ENCODE measurements around the gene BMERB1. TPM values are rescaled to one million over a fixed set of nuclear protein-coding genes. Genes with fewer than 3 reads are reported as not detected.
"Not testable (repeated sequence)": the region's sequence is repeated elsewhere in the genome, so short reads cannot be mapped to it uniquely, and the experiment has no call there.

BMERB1 gene
- total RNA-seq, 4 donors from 2014 or later, result 7.4 to 20.4 (median 10.6) TPM

DNA sequence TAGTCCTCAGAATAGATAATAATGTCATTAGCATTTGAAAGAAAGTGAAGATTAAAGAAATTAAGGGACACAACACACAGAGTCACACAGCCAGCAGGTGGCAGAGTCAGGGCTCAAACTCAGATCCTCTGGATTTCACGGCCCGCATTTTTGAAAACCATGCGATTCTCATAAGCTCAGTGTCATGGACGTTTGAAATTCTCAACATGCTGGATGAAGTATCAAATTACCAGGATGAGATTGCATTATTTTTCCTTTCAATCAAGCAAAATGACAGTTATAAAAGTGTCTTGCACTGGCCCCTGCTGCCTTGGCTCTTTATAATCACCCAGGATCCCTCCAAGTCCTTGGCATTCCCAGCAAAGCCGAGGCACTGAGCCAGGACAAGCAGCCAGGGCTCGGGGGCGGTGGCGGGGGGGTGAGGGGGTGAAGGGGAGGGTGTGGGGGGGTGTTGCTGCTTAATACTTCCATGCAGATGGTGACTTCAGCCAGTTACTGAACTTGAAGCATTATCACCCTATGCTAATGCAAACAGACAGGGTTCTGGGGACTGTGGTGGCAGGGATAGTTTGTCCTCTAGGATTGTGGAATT is 6.6 kb upstream of the BMERB1 start:
- TF ChIP-seq POLR2A (IDR thresholded peaks at IDR 0.05), result no peak
- TF ChIP-seq, protein P1, sequence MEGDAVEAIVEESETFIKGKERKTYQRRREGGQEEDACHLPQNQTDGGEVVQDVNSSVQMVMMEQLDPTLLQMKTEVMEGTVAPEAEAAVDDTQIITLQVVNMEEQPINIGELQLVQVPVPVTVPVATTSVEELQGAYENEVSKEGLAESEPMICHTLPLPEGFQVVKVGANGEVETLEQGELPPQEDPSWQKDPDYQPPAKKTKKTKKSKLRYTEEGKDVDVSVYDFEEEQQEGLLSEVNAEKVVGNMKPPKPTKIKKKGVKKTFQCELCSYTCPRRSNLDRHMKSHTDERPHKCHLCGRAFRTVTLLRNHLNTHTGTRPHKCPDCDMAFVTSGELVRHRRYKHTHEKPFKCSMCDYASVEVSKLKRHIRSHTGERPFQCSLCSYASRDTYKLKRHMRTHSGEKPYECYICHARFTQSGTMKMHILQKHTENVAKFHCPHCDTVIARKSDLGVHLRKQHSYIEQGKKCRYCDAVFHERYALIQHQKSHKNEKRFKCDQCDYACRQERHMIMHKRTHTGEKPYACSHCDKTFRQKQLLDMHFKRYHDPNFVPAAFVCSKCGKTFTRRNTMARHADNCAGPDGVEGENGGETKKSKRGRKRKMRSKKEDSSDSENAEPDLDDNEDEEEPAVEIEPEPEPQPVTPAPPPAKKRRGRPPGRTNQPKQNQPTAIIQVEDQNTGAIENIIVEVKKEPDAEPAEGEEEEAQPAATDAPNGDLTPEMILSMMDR (IDR thresholded peaks at IDR 0.05), result peak in 1 of 3 donors; percentile 6
- intact Hi-C loops (cut with DNase I; ENCODE audit: low total_unique reads), result no loop called here
- no peak overlapping the region for H3K4me3 ChIP-seq (ENCODE audit: low read depth, poor library complexity, severe bottlenecking)
- DNase-seq (ENCODE audit: low spot score in 2 of 2), result peak; percentile 49 to 90
- whole genome bisulfite sequencing, 2 donors, result 5 to 15% methylated on average over 8 of the region's 8 CpGs

DNA sequence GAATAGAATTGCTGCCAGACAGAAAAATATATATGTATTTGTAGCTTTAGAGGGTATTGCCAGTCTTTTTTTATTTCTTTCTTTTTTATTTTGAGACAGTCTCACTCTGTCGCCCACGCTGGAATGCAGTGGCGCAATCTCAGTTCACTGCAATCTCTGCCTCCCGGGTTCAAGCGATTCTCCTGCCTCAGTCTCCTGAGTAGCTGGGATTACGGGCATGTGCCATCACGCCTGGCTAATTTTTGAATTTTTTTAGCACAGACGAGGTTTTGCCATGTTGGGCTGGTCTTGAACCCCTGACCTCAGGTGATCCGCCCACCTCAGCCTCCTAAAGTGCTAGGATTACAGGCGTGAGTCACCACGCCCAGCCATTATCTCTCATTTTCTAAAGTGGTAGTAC is 3.5 kb upstream of the BMERB1 start:
- H3K4me3 ChIP-seq (ENCODE audit: low read depth, poor library complexity, severe bottlenecking); DNase-seq (ENCODE audit: low spot score in 2 of 2); intact Hi-C loops (cut with DNase I; ENCODE audit: low total_unique reads): not testable (repeated sequence)
- WGBS, 2 donors, result 79% methylated on average over 11 of the region's 11 CpGs

DNA sequence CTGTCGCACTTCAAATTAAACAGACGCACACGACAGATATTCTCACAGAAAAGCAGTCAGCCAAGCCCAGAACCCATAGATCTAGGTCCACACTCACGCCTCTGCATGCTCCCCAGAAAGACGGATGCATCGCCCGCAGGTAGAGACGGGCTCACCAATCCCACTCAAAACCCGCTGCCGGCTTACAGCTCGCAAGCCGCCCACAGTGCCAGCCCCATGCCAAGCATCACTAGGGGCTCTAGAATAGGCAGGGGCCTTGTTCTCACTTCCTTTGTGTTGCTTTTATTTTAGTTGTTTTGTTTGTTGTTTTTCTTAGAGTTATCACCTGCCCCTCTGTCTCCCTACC is 336 bp upstream of the BMERB1 start:
- no peak for DNase-seq (ENCODE audit: low spot score in 2 of 2)
- TF ChIP-seq, protein P1 (IDR thresholded peaks at IDR 0.05), result no peak
- no peak for TF ChIP-seq POLR2A (IDR thresholded peaks at IDR 0.05)
- no peak overlapping the region for H3K4me3 ChIP-seq (ENCODE audit: low read depth, poor library complexity, severe bottlenecking)
- intact Hi-C loops (cut with DNase I; ENCODE audit: low total_unique reads), result no loop called here
- WGBS, 2 donors, result 35 to 39% methylated on average over 12 of the region's 12 CpGs

DNA sequence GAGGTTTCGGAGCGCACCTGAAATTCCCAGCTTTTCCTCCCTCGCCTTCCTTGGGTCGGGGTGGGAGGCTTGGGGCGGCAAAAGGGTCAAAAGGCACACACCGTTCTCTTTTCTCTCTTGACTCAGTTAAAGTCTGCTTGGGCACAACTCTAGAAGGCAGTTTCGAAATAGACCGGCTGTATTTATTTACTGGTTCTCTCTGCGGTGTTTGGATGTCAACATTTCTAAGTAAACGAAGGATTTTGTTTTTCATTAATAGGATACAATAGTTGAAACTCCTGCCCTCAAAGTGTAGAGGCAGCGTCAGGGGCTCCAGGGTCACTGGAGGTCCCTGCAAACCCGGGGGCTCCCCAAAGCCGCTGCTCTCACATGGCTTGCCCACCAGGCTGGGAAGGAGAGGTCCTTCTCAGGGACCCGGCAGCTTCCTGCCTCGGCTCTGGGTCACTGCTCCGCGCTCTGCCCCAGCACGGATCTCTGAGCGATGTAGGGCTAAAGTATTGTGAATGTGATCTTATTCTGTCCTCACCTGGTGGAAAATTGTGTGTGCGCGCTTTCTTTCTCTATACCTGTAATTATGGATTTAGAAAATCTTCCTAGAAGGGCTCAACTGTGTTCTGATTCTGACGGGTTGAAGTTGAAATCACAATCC is 952 bp downstream of the BMERB1 start:
- no peak for DNase-seq (ENCODE audit: low spot score in 2 of 2)
- 8 to 9% methylated on average over 22 of the region's 22 CpGs for WGBS, 2 donors
- H3K4me3 ChIP-seq (ENCODE audit: low read depth, poor library complexity, severe bottlenecking), result peak overlapping the region; percentile 50
- no peak for TF ChIP-seq POLR2A (IDR thresholded peaks at IDR 0.05)
- TF ChIP-seq, protein P1 (IDR thresholded peaks at IDR 0.05), result no peak
- intact Hi-C loops (cut with DNase I; ENCODE audit: low total_unique reads), result no loop called here

GRCh38 chr16:15439102-15439501 is 4.7 kb downstream of the BMERB1 start:
- H3K4me3 ChIP-seq (ENCODE audit: low read depth, poor library complexity, severe bottlenecking), result no peak overlapping the region
- 83 to 88% methylated on average over 4 of the region's 4 CpGs for WGBS, 2 donors
- no peak for TF ChIP-seq POLR2A (IDR thresholded peaks at IDR 0.05)
- TF ChIP-seq, protein P1 (IDR thresholded peaks at IDR 0.05), result no peak
- no peak for DNase-seq (ENCODE audit: low spot score in 2 of 2)
- intact Hi-C loops (cut with DNase I; ENCODE audit: low total_unique reads), result no loop called here

- DNase-seq (ENCODE audit: low spot score in 2 of 2), result no peak
- intact Hi-C loops (cut with DNase I; ENCODE audit: low total_unique reads), result no loop called here
- no peak for TF ChIP-seq POLR2A (IDR thresholded peaks at IDR 0.05)
- TF ChIP-seq, protein P1 (IDR thresholded peaks at IDR 0.05), result no peak
- WGBS, 2 donors, result 81 to 84% methylated on average over 4 of the region's 4 CpGs
- H3K4me3 ChIP-seq (ENCODE audit: low read depth, poor library complexity, severe bottlenecking), result no peak overlapping the region
Measured at GRCh38 chr16:15439521-15439920, 5.1 kb downstream of the BMERB1 start.
